ENCODE measurements around the gene LY6G6F. TPM values are rescaled to one million over a fixed set of nuclear protein-coding genes. Genes with fewer than 3 reads are reported as not detected.
A peak's percentile ranks its signal among the peaks of the same experiment; 100 is the strongest.

The LY6G6F gene
- polyA plus RNA-seq, 1 of the 3 experiments (the other 2 are of a cell fraction) = not detected

GRCh38 chr6:31660381-31661261 lies 46.0 kb upstream of the LY6G6F start, which contains the start of gene C6orf47:
Gene C6orf47, minus strand, starts transcription at chr6:31660778. Its CDS starts 831 bp downstream, at chr6:31659947.
- Histone ChIP-seq H3K9ac (peak within 1 kb of the TSS; percentile 86), H3K9me3 (no peaks in the 10 kb centered on the region), H3K27ac (ENCODE audit: low read depth in 2 of 2, low read length in 1 of 2) (peak within 1 kb of the TSS; percentile 67 to 86), H3K9me2 (no peaks in the 10 kb centered on the region), H4K20me1 (ENCODE audit: insufficient read depth) (peaks cover 8% of the 10 kb centered on the region; the same call in 1 of the 2 replicates), H3K4me2 (peak within 1 kb of the TSS; percentile 97), H3F3A (replicated peaks; ENCODE audit: insufficient read depth) (peaks cover 27% of the 10 kb centered on the region), H3K79me2 (ENCODE audit: insufficient read depth) (peaks cover 80% of the 10 kb centered on the region), H3K36me3 (replicated peaks in 1 of 2; ENCODE audit: control insufficient read depth in 1 of 2, insufficient read depth in 2 of 2, low read length in 1 of 2) (peaks cover 14 to 15% of the 10 kb centered on the region in 2 experiments), H3K4me3 (ENCODE audit: low read depth in 2 of 2, low read length in 1 of 2) (peak within 1 kb of the TSS; percentile 85), H3K27me3 (ENCODE audit: insufficient read depth) (no peaks in the 10 kb centered on the region), H3K4me1 (ENCODE audit: control insufficient read depth in 1 of 2, insufficient read depth in 2 of 2, low read depth in 1 of 2, low read length in 1 of 2) (peaks cover 22 to 35% of the 10 kb centered on the region in 2 experiments; a peak in 2 of 4 replicates), H2AFZ (ENCODE audit: low read depth) (peak within 1 kb of the TSS; percentile 48)
- POLR2A ChIA-PET = interaction anchor here (0.5 to 2.3 kb wide), 7 partner anchors 9 to 174 kb away, joined by 3 to 16 read pairs (median 4); partner anchors contain the start of genes ABHD16A and BAG6
- WGBS (ENCODE audit: low lambda C conversion rate) = 1% methylated on average over 19 of the region's 52 CpGs
- CTCF ChIA-PET = interaction anchor here (1.0 to 2.0 kb wide), 4 partner anchors 9 to 131 kb away, joined by 4 to 9 read pairs (median 6); partner anchors contain the start of gene BAG6
- TF ChIP-seq RFX5 (IDR thresholded peaks at IDR 0.05; ENCODE audit: low read length) = no peak
- TF ChIP-seq GATA2 (CRISPR knock-in tag; IDR thresholded peaks at IDR 0.05) = no peak
- TF ChIP-seq MXI1 (IDR thresholded peaks at IDR 0.05; ENCODE audit: low read depth, low read length) = peak; percentile 69
- TF ChIP-seq USF2 (IDR thresholded peaks at IDR 0.05; ENCODE audit: borderline replicate concordance, low read depth, low read length) = no peak
- no peak; the same call in 1 of the 2 replicates for TF ChIP-seq REST (IDR thresholded peaks at IDR 0.05; ENCODE audit: low read depth, low read length)
- TF ChIP-seq NRF1 (IDR thresholded peaks at IDR 0.05; ENCODE audit: low read depth, low read length) = 0 out of 2 replicates have a peak, but pooled peaks have one; percentile 2
- TF ChIP-seq GABPA (IDR thresholded peaks at IDR 0.05; ENCODE audit: low read depth) = peak; percentile 44
- TF ChIP-seq RAD21 (IDR thresholded peaks at IDR 0.05; ENCODE audit: low read length) = peak; percentile 6; the same call in 1 of the 2 replicates
- TF ChIP-seq SMC3 (IDR thresholded peaks at IDR 0.05; ENCODE audit: low read depth, low read length) = no peak
- TF ChIP-seq EP300 (IDR thresholded peaks at IDR 0.05; ENCODE audit: borderline replicate concordance in 1 of 2, low read depth in 1 of 2, low read length in 1 of 2) = peak in 1 of 2 experiments; percentile 8; a peak in 1 of 4 replicates
- no peak for TF ChIP-seq FOXJ3 (CRISPR knock-in tag; IDR thresholded peaks at IDR 0.05)
- TF ChIP-seq CHD2 (IDR thresholded peaks at IDR 0.05; ENCODE audit: low read length, partially characterized antibody) = no peak
- peak; percentile 76; the same call in 1 of the 2 replicates for TF ChIP-seq TAF1 (IDR thresholded peaks at IDR 0.05; ENCODE audit: borderline replicate concordance, low read depth, low read length)
- TF ChIP-seq ELF1 (IDR thresholded peaks at IDR 0.05) = peak; percentile 81
- 0 out of 2 replicates have a peak, but pooled peaks have one; percentile 8 for TF ChIP-seq JUND (IDR thresholded peaks at IDR 0.05)
- peak; percentile 82; the same call in 1 of the 2 replicates for TF ChIP-seq SIN3A (IDR thresholded peaks at IDR 0.05; ENCODE audit: borderline replicate concordance, low read depth, low read length)
- no peak for TF ChIP-seq RXRA (IDR thresholded peaks at IDR 0.05; ENCODE audit: borderline replicate concordance, low read depth)
- no peak for TF ChIP-seq TCF12 (IDR thresholded peaks at IDR 0.05)
- peak; percentile 54 for TF ChIP-seq PBX3 (IDR thresholded peaks at IDR 0.05)
- 0 out of 2 replicates have a peak, but pooled peaks have one; percentile 38 for TF ChIP-seq MAX (IDR thresholded peaks at IDR 0.05; ENCODE audit: low read depth)
- no peak for TF ChIP-seq USF1 (IDR thresholded peaks at IDR 0.05; ENCODE audit: borderline replicate concordance, low read depth)
- peak; percentile 84; the same call in 1 of the 2 replicates for TF ChIP-seq POLR2AphosphoS5 (IDR thresholded peaks at IDR 0.05; ENCODE audit: low read depth, low read length)
- peak; percentile 95 for DNase-seq
